Activated gamma-delta T cell (primary cell): Measurements from ENCODE around the gene SHMT1.

Source experiments
- DNase-seq: peaks from one replicate; lab custom pipeline; 2025; lab: John Stamatoyannopoulos, UW

SHMT1 gene

GRCh38 chr17:18285296-18285695 is 78.1 kb downstream of the SHMT1 start:
- no peak for DNase-seq

- no peak for DNase-seq
Observed at GRCh38 chr17:18281788-18282187, 81.6 kb downstream of the SHMT1 start.

- no peak for DNase-seq
Observed at GRCh38 chr17:18280766-18281371, 82.5 kb downstream of the SHMT1 start.

- DNase-seq, result no peak
Observed at GRCh38 chr17:18280249-18280648, 83.1 kb downstream of the SHMT1 start.

- DNase-seq, result no peak
Observed at GRCh38 chr17:18278867-18279266, 84.5 kb downstream of the SHMT1 start.
